HepG2 (cell line): Measurements from ENCODE around the gene NEMF. TPM values are rescaled to one million over a fixed set of nuclear protein-coding genes. Genes with fewer than 3 reads are reported as not detected.

ENCODE experiments used
- AHR ChIP-seq: IDR thresholded peaks from 2 replicates; pipeline ENCODE4 v1.6.1; 2018; ENCODE audit warnings: missing genetic modification reagents, missing compliant biosample characterization
- AKNA ChIP-seq: sonication (generic); formaldehyde crosslinking; IDR thresholded peaks from 2 replicates; pipeline ENCODE4 v1.4.0; 2020; ENCODE audit warnings: missing genetic modification reagents, borderline replicate concordance
- DMAP1 ChIP-seq: IDR thresholded peaks from 2 replicates; pipeline ENCODE4 v1.6.1; 2016
- FOXK1 ChIP-seq: sonication (generic); formaldehyde crosslinking; IDR thresholded peaks from 2 replicates; pipeline ENCODE4 v1.4.0; 2020; ENCODE audit warnings: low read depth, missing genetic modification reagents, borderline replicate concordance
- GATAD2A ChIP-seq: IDR thresholded peaks from 2 replicates; pipeline ENCODE4 v1.6.1; 2016
- HDAC1 ChIP-seq: sonication (generic); formaldehyde crosslinking; IDR thresholded peaks from 2 replicates; pipeline ENCODE4 v1.5.1; 2020; ENCODE audit warnings: mild to moderate bottlenecking, missing genetic modification reagents
- HMGXB4 ChIP-seq, 2 experiments: sonication (generic) in 1 of 2; formaldehyde crosslinking in 1 of 2; IDR thresholded peaks; 2 replicates each; pipeline versions ENCODE4 v1.4.0 to v1.6.1; 2018 to 2020; ENCODE audit warnings: missing genetic modification reagents in 2 of 2, borderline replicate concordance in 1 of 2, low read depth in 1 of 2, mild to moderate bottlenecking in 1 of 2, missing biosample characterization in 1 of 2
- MXI1 ChIP-seq: IDR thresholded peaks from 3 replicates; pipeline ENCODE4 v1.6.1; 2012; ENCODE audit warnings: low read depth, low read length, inconsistent platforms, borderline replicate concordance
- PHF8 ChIP-seq: sonication (generic); formaldehyde crosslinking; IDR thresholded peaks from 2 replicates; pipeline ENCODE4 v1.5.0; 2020; ENCODE audit warnings: missing genetic modification reagents
- SOX6 ChIP-seq, 2 experiments: fragments of 450-650 bp in 1 of 2; sonication (generic) in 1 of 2; formaldehyde crosslinking in 1 of 2; IDR thresholded peaks; 2 replicates each; pipeline versions ENCODE4 v1.4.0 to v1.6.1; 2017 to 2020; ENCODE audit warnings: antibody characterized with exemption in 1 of 2, mild to moderate bottlenecking in 1 of 2, missing genetic modification reagents in 1 of 2
- ZNF142 ChIP-seq: sonication (generic); formaldehyde crosslinking; IDR thresholded peaks from 2 replicates; pipeline ENCODE4 v1.4.0; 2020; ENCODE audit warnings: missing genetic modification reagents
- ZNF282 ChIP-seq: fragments of 450-650 bp; IDR thresholded peaks from 2 replicates; pipeline ENCODE4 v1.6.1; 2018; ENCODE audit not compliant: partially characterized antibody
- polyA plus RNA-seq, 8 experiments: library from polyadenylated mRNA; depleted of rRNA in 3 of 8; stranded (reverse) in 7 of 8; unstranded in 1 of 8; fragments of >200 nt; fragmentation: Illumina TruSeq in 4 of 8; extraction: Trizol in 4 of 8; gene quantifications; 2 replicates each; pipeline versions ENCODE4 v1.2.1 to v1.2.3, GENCODE V29; 2011 to 2016; ENCODE audit warnings: low read depth in 4 of 8, missing spikeins in 1 of 8, mixed read lengths in 1 of 8; ENCODE audit not compliant: insufficient read depth in 1 of 8
- total RNA-seq, 5 experiments: library from RNA; depleted of rRNA; stranded (reverse); fragments of >200 nt; fragmentation: Illumina TruSeq; extraction: Trizol; gene quantifications; 2 replicates each; pipeline ENCODE4 v1.2.3, GENCODE V29; 2016; ENCODE audit warnings: low read depth in 1 of 5

NEMF gene
- total and polyA plus RNA-seq, 2 of the 13 experiments (the other 11 are each of a cell fraction or from before 2014, with no cell fraction given) = 21.3 to 57.9 TPM

GRCh38 chr14:49867831-49868719 is 15.5 kb upstream of the NEMF start (continued):
- TF ChIP-seq AKNA (CRISPR knock-in tag) (no peak), SOX6 (IDR thresholded peaks at IDR 0.05) (no peak), SOX6 (CRISPR knock-in tag; IDR thresholded peaks at IDR 0.05) (peak; percentile 62), ZNF282 (no peak), MXI1 (peak; percentile 42; the same call in 1 of the 3 replicates), GATAD2A (CRISPR knock-in tag) (peak; percentile 48), DMAP1 (CRISPR knock-in tag) (peak; percentile 25; the same call in 1 of the 2 replicates), PHF8 (CRISPR knock-in tag) (peak; percentile 87; the same call in 1 of the 2 replicates), HMGXB4 (CRISPR knock-in tag; IDR thresholded peaks at IDR 0.05; ENCODE audit: borderline replicate concordance in 1 of 2, low read depth in 1 of 2) (peak in 1 of 2 experiments; percentile 64; a peak in 3 of 4 replicates), HDAC1 (CRISPR knock-in tag) (peak; percentile 11; the same call in 1 of the 2 replicates), ZNF142 (CRISPR knock-in tag) (peak; percentile 52; the same call in 1 of the 2 replicates), FOXK1 (CRISPR knock-in tag) (peak; percentile 19; the same call in 1 of the 2 replicates), AHR (CRISPR knock-in tag) (no peak)
